Neural cell (in vitro differentiated cells): ENCODE results near the gene RBM15. TPM values are rescaled to one million over a fixed set of nuclear protein-coding genes. Genes with fewer than 3 reads are reported as not detected.

Source experiments
- H2AFZ ChIP-seq: fragments of 200-600, 300-800 bp; sonication (generic), shearing (Covaris generic); 2 replicates; pipeline ENCODE4 v1.6.0; 2014; ENCODE audit warnings: low read depth, mild to moderate bottlenecking, antibody characterized with exemption, low read length, moderate library complexity
- H3F3A ChIP-seq: fragments of 200-600 bp; shearing (Covaris generic); 2 replicates; pipeline ENCODE4 v1.6.1; 2016; ENCODE audit warnings: mild to moderate bottlenecking, moderate library complexity, mixed read lengths, antibody characterized with exemption, low read length; ENCODE audit not compliant: insufficient read depth, poor library complexity, severe bottlenecking
- H3K27ac ChIP-seq: fragments of 200-600, 300-800 bp; sonication (generic), shearing (Covaris generic); 2 replicates; pipeline ENCODE4 v1.5.1; 2014; ENCODE audit warnings: mild to moderate bottlenecking, low read length, moderate library complexity
- H3K27me3 ChIP-seq: fragments of 300-800, 200-600 bp; sonication (generic), shearing (Covaris generic); 2 replicates; pipeline ENCODE4 v1.6.0; 2014; ENCODE audit warnings: mild to moderate bottlenecking, low read depth, low read length, moderate library complexity; ENCODE audit not compliant: insufficient read depth
- H3K36me3 ChIP-seq: fragments of 300-800, 200-600 bp; sonication (generic), shearing (Covaris generic); 2 replicates; pipeline ENCODE4 v1.5.1; 2014; ENCODE audit warnings: mild to moderate bottlenecking, antibody characterized with exemption, low read length, moderate library complexity; ENCODE audit not compliant: insufficient read depth
- H3K4me2 ChIP-seq: fragments of 300-800, 200-600 bp; sonication (generic), shearing (Covaris generic); 2 replicates; pipeline ENCODE4 v1.6.0; 2014; ENCODE audit warnings: mild to moderate bottlenecking, low read length
- H3K4me3 ChIP-seq: fragments of 300-800, 200-600 bp; sonication (generic), shearing (Covaris generic); 2 replicates; pipeline ENCODE4 v1.5.1; 2014; ENCODE audit warnings: mild to moderate bottlenecking, low read length, moderate library complexity
- H3K79me2 ChIP-seq: fragments of 200-600 bp; shearing (Covaris generic); replicated peaks from 2 replicates; pipeline ENCODE4 v1.6.0; 2014; ENCODE audit warnings: mild to moderate bottlenecking, low read length, moderate library complexity; ENCODE audit not compliant: insufficient read depth
- H3K9ac ChIP-seq: fragments of 300-800, 200-600 bp; sonication (generic), shearing (Covaris generic); 2 replicates; pipeline ENCODE4 v1.6.1; 2016; ENCODE audit warnings: mild to moderate bottlenecking, low read length, mixed read lengths
- H3K9me2 ChIP-seq: fragments of 200-600 bp; shearing (Covaris generic); 2 replicates; pipeline ENCODE4 v1.6.1; 2016; ENCODE audit warnings: mild to moderate bottlenecking, low read length, mixed read lengths; ENCODE audit not compliant: insufficient read depth
- H3K9me3 ChIP-seq: fragments of 200-600, 300-800 bp; sonication (generic), shearing (Covaris generic); 2 replicates; pipeline ENCODE4 v1.6.1; 2016; ENCODE audit warnings: mild to moderate bottlenecking, mixed run types, low read length, moderate library complexity, mixed read lengths
- H4K20me1 ChIP-seq: fragments of 200-600 bp; shearing (Covaris generic); 2 replicates; pipeline ENCODE4 v1.6.1; 2016; ENCODE audit warnings: mild to moderate bottlenecking, mixed run types; ENCODE audit not compliant: insufficient read depth
- CTCF ChIP-seq: fragments of 450-650 bp; IDR thresholded peaks from 2 replicates; pipeline ENCODE4 v1.5.1; 2014; ENCODE audit warnings: antibody characterized with exemption, mild to moderate bottlenecking, moderate library complexity; ENCODE audit not compliant: poor library complexity, severe bottlenecking
- EP300 ChIP-seq: fragments of 450-650 bp; conservative IDR thresholded peaks from 2 replicates; pipeline ENCODE4 v1.6.1; 2014; ENCODE audit warnings: antibody characterized with exemption, mild to moderate bottlenecking, moderate library complexity; ENCODE audit not compliant: poor library complexity, severe bottlenecking
- EZH2 ChIP-seq: fragments of 200-600, 300-800 bp; shearing (Covaris generic), sonication (generic); IDR thresholded peaks from 2 replicates; pipeline ENCODE4 v1.6.1; 2014; ENCODE audit warnings: antibody characterized with exemption, low read length, borderline replicate concordance, mild to moderate bottlenecking; ENCODE audit not compliant: insufficient read depth, poor library complexity, severe bottlenecking
- MXI1 ChIP-seq: fragments of 450-650 bp; conservative IDR thresholded peaks from 2 replicates; pipeline ENCODE4 v1.6.1; 2014; ENCODE audit warnings: antibody characterized with exemption, mild to moderate bottlenecking; ENCODE audit not compliant: poor library complexity, severe bottlenecking
- POLR2AphosphoS5 ChIP-seq: IDR thresholded peaks from 2 replicates; pipeline ENCODE4 v1.6.1; 2012
- RAD21 ChIP-seq: fragments of 450-650 bp; conservative IDR thresholded peaks from 2 replicates; pipeline ENCODE4 v1.6.1; 2014; ENCODE audit warnings: antibody characterized with exemption, mild to moderate bottlenecking, moderate library complexity
- REST ChIP-seq: IDR thresholded peaks from 2 replicates; pipeline ENCODE4 v1.6.1; 2012; ENCODE audit warnings: borderline replicate concordance
- SMC3 ChIP-seq: fragments of 450-650 bp; conservative IDR thresholded peaks from 2 replicates; pipeline ENCODE4 v1.6.1; 2014; ENCODE audit warnings: antibody characterized with exemption, mild to moderate bottlenecking, moderate library complexity; ENCODE audit not compliant: poor library complexity
- TAF1 ChIP-seq: IDR thresholded peaks from 2 replicates; pipeline ENCODE4 v1.6.1; 2012; ENCODE audit warnings: low read depth
- polyA plus RNA-seq: library from polyadenylated mRNA; depleted of rRNA; stranded (reverse); fragments of >200 nt; gene quantifications from 2 replicates; pipeline ENCODE4 v1.2.3, GENCODE V29; 2014

RBM15 gene
- polyA plus RNA-seq, 1 donor from 2014 or later, result 8.1 TPM

- Histone ChIP-seq H3K4me2 (no peak overlapping the region), H3F3A (no peaks in the 10 kb centered on the region), H3K27ac (no peak overlapping the region), H3K9me3 (no peaks in the 10 kb centered on the region), H3K9me2 (no peaks in the 10 kb centered on the region), H3K4me3 (no peak overlapping the region), H3K27me3 (no peaks in the 10 kb centered on the region), H3K79me2 (no peaks in the 10 kb centered on the region), H2AFZ (no peak overlapping the region), H3K9ac (no peak overlapping the region), H4K20me1 (no peaks in the 10 kb centered on the region), H3K36me3 (no peaks in the 10 kb centered on the region)
- no peak for TF ChIP-seq RAD21
- no peak for TF ChIP-seq MXI1
- no peak for TF ChIP-seq CTCF
- TF ChIP-seq EP300, result no peak
- no peak for TF ChIP-seq REST
- no peak for TF ChIP-seq EZH2
- no peak for TF ChIP-seq TAF1
- TF ChIP-seq SMC3, result no peak
- TF ChIP-seq POLR2AphosphoS5, result no peak
Observed at GRCh38 chr1:110316735-110317134, 22.4 kb upstream of the RBM15 start.

GRCh38 chr1:110318046-110318445, 21.1 kb upstream of the RBM15 start:
- Histone ChIP-seq H3K9me3 (no peaks in the 10 kb centered on the region), H3K79me2 (no peaks in the 10 kb centered on the region), H4K20me1 (no peaks in the 10 kb centered on the region), H3F3A (no peaks in the 10 kb centered on the region), H3K36me3 (no peaks in the 10 kb centered on the region), H3K27me3 (no peaks in the 10 kb centered on the region), H3K4me2 (no peak overlapping the region), H3K9me2 (no peaks in the 10 kb centered on the region), H3K27ac (no peak overlapping the region), H2AFZ (no peak overlapping the region), H3K4me3 (no peak overlapping the region), H3K9ac (no peak overlapping the region)
- TF ChIP-seq MXI1 (no peak), EZH2 (no peak), RAD21 (no peak), REST (no peak), CTCF (no peak), TAF1 (no peak)
